Right hindlimb (tissue), 1 donor: ENCODE results near the gene ATRAID.

Source experiments
- DNase-seq: peaks from one replicate; pipeline ENCODE4 v3.0.0-alpha.2; 2018

ATRAID gene

GRCh38 chr2:27251766-27252165, 39.9 kb downstream of the ATRAID start:
- DNase-seq: no peak

DNA sequence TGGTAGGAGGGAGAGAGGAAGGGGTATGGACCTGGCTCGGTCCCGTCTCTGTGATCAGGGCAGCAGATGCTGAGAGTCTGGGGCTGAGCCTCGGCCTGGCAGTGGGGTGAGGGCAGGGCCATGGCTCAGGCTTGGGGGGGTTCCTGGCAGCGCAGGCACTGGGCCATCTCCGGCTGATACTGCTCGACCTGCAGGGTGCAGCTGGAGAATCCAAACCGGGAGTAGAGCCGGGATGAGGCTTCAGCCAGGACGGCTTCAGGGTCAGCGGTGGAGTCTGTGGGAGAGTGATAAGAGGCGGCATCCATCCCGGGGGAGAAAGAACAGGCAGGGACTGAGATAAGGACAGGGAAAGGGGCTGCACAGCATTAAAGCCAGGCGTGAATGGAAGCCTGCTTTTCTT, 43.3 kb downstream of the ATRAID start:
- no peak for DNase-seq

GRCh38 chr2:27255660-27256059, 43.8 kb downstream of the ATRAID start:
- no peak for DNase-seq

DNA sequence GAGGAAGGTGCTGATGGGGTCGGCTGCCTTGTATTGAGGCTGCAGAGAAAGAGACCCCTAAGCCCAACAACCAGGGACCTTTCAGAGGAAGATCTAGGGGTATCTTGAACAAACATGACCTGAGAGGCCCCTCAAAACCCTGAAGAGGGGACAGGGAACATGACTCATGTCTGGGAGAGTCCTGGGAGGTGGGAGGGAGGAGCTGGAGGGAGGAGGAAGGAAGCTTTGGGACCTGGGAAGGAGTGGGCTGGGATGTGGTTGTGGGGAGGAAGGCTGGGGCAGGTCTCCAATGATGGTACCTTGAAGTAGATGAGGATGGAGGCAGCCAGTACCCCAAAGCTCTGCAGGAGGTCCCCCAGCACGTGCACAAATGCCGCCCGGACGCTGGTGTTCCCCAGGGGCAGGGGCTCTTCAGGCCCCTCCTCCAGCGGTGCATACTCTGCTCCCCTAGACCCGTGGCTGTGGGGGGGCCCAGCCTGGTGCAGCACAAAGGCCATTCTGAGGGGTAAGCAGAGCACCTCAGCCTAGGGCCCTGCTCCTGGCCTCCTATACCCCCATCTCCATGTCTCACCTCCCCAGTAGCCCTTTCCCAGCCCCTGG, 45.1 kb downstream of the ATRAID start:
- no peak for DNase-seq

DNA sequence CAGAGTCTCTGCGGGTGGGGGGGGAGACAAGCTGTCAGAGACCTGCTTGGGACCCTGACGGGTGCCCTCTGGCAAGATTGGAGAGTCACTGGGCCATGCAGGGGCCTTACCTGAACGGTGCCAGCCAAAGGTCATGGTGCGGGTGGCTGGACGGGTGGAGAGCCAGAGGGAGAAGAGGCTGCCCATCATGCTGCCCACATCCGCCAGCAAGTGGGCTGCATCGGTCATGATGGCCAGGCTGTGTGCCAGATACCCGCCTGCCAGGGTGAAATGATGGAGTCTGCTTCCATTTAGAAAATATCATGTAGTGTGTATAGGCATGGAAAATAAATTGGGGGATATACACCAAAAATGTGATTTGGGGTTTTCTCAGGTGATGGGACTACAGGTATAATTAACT, 46.2 kb downstream of the ATRAID start:
- DNase-seq: no peak

GRCh38 chr2:27261241-27261925, 49.5 kb downstream of the ATRAID start:
- no peak for DNase-seq

DNA sequence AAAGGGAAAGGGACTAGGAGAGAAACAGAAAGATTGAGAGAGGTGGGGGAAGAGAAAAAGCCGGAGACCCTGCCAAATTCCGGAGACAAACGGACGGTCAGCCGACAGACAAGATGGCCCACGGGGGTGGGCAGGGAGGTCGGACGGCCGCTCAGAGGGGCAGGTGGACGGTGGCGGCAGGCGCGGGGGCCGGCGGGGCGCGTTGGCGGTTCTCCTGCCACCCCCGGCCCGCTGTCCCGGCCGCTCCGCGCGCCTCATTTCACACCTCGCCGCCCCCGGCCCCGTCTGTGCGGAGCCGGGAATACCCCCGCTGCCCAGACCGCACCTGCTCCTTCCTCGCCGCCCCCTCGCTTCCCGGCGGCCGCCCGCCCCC, 50.1 kb downstream of the ATRAID start:
- no peak for DNase-seq

GRCh38 chr2:27262379-27263286, 50.8 kb downstream of the ATRAID start, which contains the start of gene SLC30A3:
Gene SLC30A3 (minus strand): TSS chr2:27263047. CDS start chr2:27262906, 141 bp downstream.
- peak; percentile 59 for DNase-seq

GRCh38 chr2:27263287-27264252, 51.7 kb downstream of the ATRAID start:
- no peak for DNase-seq

GRCh38 chr2:27264253-27264752, 52.5 kb downstream of the ATRAID start:
- DNase-seq: no peak

GRCh38 chr2:27264753-27265535, 53.1 kb downstream of the ATRAID start:
- DNase-seq: peak; percentile 74

- no peak for DNase-seq
These were observed 53.7 kb downstream of the ATRAID start for GRCh38 chr2:27265536-27265870.
